NCI-H146 treated with DMSO at 0.1 percent for 48 hours (cell line): Measurements from ENCODE around the gene REXO5.

Experiments used
- DNase-seq: peaks from one replicate; lab custom pipeline; 2025; ENCODE audit not compliant: unreplicated experiment; lab: John Stamatoyannopoulos, UW

REXO5 gene

GRCh38 chr16:20871258-20871657 lies 64.9 kb downstream of the REXO5 start:
- DNase-seq = no peak

- DNase-seq = no peak
Observed at GRCh38 chr16:20871941-20872815, 65.9 kb downstream of the REXO5 start.

GRCh38 chr16:20873331-20873730 lies 67.0 kb downstream of the REXO5 start:
- DNase-seq = no peak

- no peak for DNase-seq
Observed at GRCh38 chr16:20874088-20874581, 67.8 kb downstream of the REXO5 start.

- no peak for DNase-seq
Observed at GRCh38 chr16:20875355-20875650, 69.0 kb downstream of the REXO5 start.

- no peak for DNase-seq
Observed at GRCh38 chr16:20878682-20879147, 72.4 kb downstream of the REXO5 start.

- no peak for DNase-seq
Observed at GRCh38 chr16:20879175-20880040, 73.1 kb downstream of the REXO5 start.

GRCh38 chr16:20880867-20881502 lies 74.7 kb downstream of the REXO5 start:
- no peak for DNase-seq

GRCh38 chr16:20881503-20881878 lies 75.2 kb downstream of the REXO5 start:
- DNase-seq = no peak

- no peak for DNase-seq
Observed at GRCh38 chr16:20883554-20884239, 77.4 kb downstream of the REXO5 start.

GRCh38 chr16:20884240-20884556 lies 77.9 kb downstream of the REXO5 start:
- DNase-seq = no peak

GRCh38 chr16:20886320-20886719 lies 80.0 kb downstream of the REXO5 start:
- no peak for DNase-seq

- no peak for DNase-seq
Observed at GRCh38 chr16:20887207-20887606, 80.9 kb downstream of the REXO5 start.

- DNase-seq = no peak
Observed at GRCh38 chr16:20889625-20890275, 83.4 kb downstream of the REXO5 start.

GRCh38 chr16:20894388-20894787 lies 88.1 kb downstream of the REXO5 start:
- DNase-seq = no peak

GRCh38 chr16:20897253-20897897 lies 91.0 kb downstream of the REXO5 start:
- DNase-seq = no peak

GRCh38 chr16:20897922-20898321 lies 91.6 kb downstream of the REXO5 start:
- no peak for DNase-seq

- no peak for DNase-seq
Observed at GRCh38 chr16:20899071-20899470, 92.7 kb downstream of the REXO5 start.
